RPMI7951 (cell line): ENCODE data around the gene NBEA. TPM values are rescaled to one million over a fixed set of nuclear protein-coding genes. Genes with fewer than 3 reads are reported as not detected.
"Not testable (repeated sequence)": the region's sequence is repeated elsewhere in the genome, so short reads cannot be mapped to it uniquely, and the experiment has no call there.

ENCODE experiments used
- DNase-seq: peaks from one replicate; pipeline ENCODE4 v3.0.0-alpha.2; 2012; ENCODE audit warnings: low read depth
- total RNA-seq: library from RNA; depleted of rRNA; stranded (reverse); fragments of >200 nt; shearing (Covaris generic); gene quantifications from 2 replicates; pipeline ENCODE4 v1.2.3, GENCODE V29; 2014

NBEA gene
- total RNA-seq, 1 experiment from 2014 or later: 2.5 TPM

- no peak for DNase-seq
Measured at GRCh38 chr13:35387682-35388250, 445.7 kb downstream of the NBEA start.

- DNase-seq: peak; percentile 24
Measured at GRCh38 chr13:35388441-35389355, 446.6 kb downstream of the NBEA start.

DNA sequence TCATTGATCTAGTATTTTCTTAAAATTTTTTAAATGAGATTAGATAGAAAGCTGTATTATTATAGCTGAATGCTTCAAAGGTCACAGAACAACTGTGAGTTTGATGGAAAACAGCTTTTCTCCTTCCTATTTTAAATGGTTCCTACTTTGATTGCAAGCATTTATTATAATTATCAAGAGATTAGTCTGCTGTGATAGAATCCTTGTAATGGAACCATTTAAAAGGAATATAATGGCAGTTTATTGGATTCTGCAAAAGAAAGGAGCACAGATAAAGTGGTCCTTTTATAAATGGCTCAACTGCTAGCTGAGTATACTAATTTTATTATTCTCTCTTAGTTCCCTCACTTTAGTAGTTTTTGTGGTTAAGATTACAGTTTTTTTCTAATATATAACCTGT, 447.5 kb downstream of the NBEA start:
- no peak for DNase-seq

DNA sequence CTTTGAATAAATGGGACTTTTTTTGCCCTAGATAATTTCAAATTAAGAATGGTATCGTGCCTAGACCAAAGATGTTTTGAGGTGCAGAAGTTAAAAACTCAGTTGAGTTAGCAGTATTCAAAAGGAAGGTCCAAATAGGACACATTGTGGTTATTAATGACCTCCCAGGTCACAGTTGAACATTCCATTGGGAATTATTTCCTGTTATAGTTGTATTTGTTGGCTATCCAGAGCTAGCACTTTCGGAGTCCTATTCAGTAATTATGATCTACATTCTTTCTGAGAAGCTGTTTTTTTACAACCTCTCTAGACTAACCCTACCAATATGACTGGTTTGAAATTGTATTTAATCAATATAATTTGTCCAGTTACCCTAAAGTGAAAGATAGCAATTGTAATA, 450.7 kb downstream of the NBEA start:
- no peak for DNase-seq

GRCh38 chr13:35393886-35394285, 451.8 kb downstream of the NBEA start:
- no peak for DNase-seq

GRCh38 chr13:35408285-35408684, 466.2 kb downstream of the NBEA start:
- not testable (repeated sequence) for DNase-seq

- DNase-seq: no peak
Measured at GRCh38 chr13:35411059-35411744, 469.1 kb downstream of the NBEA start.

- DNase-seq: no peak
Measured at GRCh38 chr13:35448465-35448864, 506.4 kb downstream of the NBEA start.

DNA sequence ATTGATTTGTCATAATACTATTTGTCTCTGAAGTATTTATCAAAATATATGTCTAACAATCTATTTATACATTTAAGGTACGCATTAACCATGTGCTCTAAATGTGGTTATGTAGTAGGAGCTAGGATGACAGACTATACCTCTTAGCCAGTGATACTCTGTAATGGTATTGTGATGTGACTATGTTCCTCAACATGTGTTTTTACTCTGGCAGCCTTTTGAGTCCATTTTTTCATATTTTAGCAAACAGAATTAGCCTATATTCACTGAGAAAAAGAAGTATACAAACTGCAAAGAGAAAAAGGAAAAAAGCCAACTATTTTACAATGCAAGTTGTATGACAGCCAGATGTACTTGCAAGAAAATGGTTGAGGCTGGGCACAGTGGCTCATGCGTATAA, 507.8 kb downstream of the NBEA start:
- no peak for DNase-seq

- no peak for DNase-seq
Measured at GRCh38 chr13:35455022-35455421, 513.0 kb downstream of the NBEA start.

- DNase-seq: no peak
Measured at GRCh38 chr13:35457258-35457657, 515.2 kb downstream of the NBEA start.

DNA sequence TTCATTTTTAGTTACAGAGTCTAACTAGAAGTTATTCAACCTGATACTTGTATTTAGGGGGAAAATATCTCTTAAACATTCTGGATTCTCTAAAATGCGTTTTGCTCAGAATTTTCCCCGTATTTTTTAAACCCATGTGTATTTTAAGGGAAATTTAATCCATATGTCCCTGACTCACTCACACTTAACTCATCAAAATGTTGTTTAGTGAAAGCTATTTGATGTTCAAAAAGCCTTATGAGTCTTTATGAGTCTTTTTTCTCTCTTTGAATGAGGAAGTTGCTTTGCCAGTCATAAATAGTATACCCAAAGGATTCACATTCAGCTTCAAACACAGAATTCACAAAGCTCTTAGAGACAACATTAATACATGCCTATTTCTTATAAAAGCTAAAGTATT, 518.0 kb downstream of the NBEA start:
- no peak for DNase-seq

DNA sequence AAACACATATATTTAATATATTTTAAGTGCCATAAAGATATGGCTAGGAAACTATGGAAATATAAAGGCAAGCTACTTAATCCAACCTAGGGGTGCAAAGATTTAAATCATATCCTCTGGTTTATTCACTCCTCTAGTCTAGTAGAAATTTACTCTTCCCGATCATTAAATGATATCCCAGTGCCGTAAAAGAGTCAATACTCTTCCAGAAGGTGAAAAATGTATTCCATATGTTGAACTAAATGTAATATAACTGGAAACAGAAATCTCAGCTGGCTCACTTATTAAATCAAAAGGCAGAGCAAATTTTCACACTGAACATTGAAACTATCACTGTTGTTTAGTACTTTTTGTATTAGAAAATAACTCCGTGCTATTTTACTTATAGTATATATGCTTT, 523.3 kb downstream of the NBEA start:
- no peak for DNase-seq

GRCh38 chr13:35468195-35468594, 526.1 kb downstream of the NBEA start:
- DNase-seq: no peak

DNA sequence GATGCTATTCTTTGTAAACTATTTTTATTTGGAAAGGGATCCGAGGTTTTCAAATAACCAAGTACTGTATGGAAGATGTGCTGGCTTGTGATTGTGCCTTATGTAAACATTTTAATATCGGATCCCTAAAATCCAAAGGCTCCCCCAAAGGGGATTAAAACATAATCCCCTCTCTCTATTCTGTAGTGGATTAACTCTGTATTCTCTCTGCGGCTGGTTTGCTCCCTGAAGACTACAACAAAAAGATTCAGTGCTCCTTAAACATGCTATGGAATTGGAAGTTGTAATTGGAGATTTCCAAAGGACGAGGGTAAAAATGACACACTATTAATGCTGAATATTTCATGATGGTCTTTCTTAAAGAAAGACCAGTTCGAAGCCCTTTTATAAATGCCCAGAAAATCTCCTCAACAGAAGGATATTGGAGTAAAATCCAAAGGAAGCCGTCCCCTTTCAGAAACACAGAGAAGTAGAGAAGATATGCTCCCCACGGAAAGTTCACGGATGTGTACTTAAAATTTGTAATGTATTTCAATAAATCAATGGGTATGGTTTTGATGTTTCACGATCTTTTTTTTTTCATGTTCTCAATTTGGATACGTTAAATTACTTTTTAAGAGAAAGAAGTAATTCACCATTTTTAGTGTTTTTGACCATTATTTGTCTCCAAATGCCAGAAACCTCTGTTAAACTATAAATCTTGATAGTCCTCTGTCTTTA, 527.9 kb downstream of the NBEA start:
- DNase-seq: no peak

- no peak for DNase-seq
Measured at GRCh38 chr13:35470671-35471661, 528.9 kb downstream of the NBEA start.

DNA sequence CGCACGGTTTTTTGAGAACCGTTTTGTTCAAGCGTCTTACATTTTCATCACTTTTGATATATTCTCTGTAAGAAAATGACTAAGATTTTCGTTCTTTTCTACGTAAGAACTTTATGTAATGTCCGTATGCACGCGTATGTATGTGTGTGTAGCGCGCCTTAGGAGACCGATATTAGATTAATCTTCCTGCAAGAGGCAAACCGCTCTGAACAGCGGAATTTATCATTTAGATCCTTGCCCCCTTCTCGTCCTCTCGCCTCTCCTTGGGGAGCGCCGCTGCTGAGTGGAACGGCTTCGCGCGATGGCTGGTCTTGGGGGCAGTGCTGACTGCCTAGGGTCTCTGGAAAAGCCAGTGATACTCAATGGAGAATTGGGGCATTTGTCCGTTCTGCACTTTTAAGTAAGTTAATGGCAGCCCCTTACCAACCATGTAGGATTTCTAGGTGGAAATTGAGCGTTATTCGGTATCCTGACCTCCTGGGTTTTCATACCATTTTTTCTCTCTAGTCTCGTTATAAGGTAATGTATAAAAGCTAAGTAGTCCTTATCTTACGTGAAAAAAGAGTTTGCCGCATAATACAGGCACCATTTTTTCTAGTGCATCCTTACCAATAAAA, 529.7 kb downstream of the NBEA start:
- no peak for DNase-seq

GRCh38 chr13:35472323-35472881, 530.3 kb downstream of the NBEA start:
- no peak for DNase-seq

GRCh38 chr13:35473206-35473775, 531.2 kb downstream of the NBEA start:
- DNase-seq: no peak

DNA sequence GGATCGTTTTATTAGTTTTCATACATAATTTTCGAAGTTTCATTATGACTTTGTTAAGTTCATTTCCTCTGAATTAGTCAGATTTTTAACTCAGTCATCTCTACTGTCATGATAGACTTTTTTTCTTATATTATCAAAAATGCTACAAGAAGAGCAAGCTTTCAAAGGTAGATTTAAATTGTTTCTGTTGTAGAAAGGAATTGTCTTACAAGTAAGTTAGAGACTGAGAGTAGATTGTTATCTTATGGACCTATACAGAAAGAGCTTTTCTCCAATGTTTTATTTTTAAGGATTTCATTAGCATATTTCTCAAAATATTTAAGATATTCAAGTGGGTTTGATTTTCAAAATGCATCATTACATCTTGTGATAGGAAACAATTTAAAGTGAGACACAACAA, 531.7 kb downstream of the NBEA start:
- DNase-seq: no peak
